Stimulated activated CD8-positive, alpha-beta memory T cell treated with anti-CD3 and anti-CD28 coated beads, Interleukin-4, amount 100 ng/mL, for 1 hour (primary cell): Measurements from ENCODE around the gene TAOK3.
"Not testable (repeated sequence)": the region's sequence is repeated elsewhere in the genome, so short reads cannot be mapped to it uniquely, and the experiment has no call there.

Experiments
- DNase-seq, 2 donors: peaks; one replicate each; pipeline ENCODE4 v3.0.0-alpha.2; 2020; ENCODE audit warnings: low read depth in 2 of 2, low spot score in 1 of 2

Gene TAOK3

DNA sequence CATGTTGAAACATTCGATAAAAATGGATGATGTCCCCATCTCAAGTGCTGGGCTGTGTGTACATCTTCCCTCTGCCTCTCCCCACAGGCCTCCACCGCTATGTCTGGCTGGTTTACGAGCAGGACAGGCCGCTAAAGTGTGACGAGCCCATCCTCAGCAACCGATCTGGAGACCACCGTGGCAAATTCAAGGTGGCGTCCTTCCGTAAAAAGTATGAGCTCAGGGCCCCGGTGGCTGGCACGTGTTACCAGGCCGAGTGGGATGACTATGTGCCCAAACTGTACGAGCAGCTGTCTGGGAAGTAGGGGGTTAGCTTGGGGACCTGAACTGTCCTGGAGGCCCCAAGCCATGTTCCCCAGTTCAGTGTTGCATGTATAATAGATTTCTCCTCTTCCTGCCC, 228.2 kb downstream of the TAOK3 start:
- no peak for DNase-seq

DNA sequence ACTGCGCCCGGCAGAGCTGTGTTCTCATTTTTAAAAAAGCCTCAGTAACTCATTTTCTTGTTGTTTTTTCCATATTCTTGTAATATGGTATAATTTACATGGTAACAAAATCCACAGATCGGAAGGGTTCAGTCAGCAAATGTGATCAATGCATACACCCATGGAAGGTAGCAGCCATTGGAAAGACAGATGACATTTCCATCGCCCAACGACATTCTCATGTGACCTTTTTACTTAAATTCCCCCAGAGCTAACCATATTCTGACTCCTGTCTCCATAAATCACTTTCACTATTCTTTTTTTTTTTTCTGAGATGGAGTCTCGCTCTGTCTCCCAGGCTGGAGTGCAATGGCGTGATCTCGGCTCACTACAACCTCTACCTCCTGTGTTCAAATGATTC, 231.9 kb downstream of the TAOK3 start:
- no peak for DNase-seq

DNA sequence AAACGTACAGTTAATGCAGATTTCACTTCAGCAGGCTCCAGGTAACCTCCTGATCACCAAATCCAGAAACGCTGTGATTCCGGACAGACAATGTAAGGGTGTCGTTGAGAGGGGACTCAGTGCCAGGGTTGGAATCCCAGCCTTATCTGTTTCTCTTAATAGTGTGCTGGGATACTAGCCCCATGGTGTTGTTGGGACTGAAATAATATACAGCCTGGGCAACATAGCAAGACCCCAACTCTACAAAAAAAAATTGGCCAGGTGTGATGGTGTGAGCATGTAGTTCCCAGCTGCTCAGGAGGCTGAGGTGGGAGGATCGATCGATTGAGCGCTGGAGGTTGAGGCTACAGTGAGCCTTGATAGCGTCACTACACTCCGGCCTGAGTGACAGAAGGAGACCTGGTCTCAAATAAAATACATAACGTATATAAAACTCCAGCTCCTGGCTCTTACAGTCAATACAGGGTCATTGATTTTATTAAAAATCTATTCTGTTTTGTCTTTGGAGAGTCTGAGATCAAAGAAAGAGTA, 235.5 kb downstream of the TAOK3 start:
- DNase-seq, result no peak

DNA sequence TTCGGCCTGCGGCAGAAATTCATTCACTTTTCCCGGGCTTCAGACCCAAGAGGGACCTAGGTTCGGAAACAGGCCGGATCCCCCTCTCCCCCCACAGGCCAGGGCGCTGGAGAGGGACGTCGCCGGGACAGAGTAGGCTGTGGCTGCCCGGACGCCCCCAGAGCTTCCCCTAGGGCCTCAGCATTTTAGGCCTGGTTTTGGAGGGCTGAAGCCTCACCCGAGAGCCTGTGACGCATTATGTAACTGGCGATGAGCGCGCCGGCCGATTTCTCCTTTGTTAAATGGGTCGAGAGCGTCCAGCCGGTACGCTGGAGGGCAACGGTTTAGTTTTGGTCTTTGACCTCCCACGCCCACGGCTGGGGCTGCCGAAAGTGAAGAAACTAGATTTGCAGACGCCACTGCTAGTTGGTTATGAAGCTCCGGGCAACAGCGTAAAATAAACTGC, 236.1 kb downstream of the TAOK3 start:
- DNase-seq, result peak in 1 of 2 donors; percentile 5

DNA sequence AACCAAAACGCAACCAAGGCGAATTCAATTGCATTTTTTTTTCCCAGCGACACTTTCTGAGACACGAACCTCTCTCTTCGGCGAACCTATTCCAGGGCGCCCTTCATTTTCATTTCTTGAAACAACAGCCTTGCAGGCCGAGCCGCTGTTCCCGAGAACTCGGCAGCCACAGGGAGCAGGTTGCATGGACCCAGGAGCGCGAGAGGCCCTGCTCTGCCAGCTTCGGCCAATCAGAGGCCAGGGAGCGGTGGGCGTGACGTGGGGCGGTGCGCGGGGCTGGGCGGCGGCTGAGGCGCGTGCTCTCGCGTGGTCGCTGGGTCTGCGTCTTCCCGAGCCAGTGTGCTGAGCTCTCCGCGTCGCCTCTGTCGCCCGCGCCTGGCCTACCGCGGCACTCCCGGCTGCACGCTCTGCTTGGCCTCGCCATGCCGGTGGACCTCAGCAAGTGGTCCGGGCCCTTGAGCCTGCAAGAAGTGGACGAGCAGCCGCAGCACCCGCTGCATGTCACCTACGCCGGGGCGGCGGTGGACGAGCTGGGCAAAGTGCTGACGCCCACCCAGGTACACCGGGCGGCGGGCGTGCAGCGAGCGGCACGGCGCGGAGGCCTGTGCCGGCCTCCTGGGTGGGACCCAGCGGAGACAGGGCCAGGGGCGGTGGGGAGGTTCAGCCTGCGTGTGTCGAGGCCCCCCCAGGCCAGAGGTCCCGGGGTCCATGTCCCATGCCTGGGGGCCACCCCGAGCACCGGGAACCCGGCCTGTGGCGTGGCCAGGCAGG, 236.7 kb downstream of the TAOK3 start, which contains the start of gene PEBP1:
PEBP1 (plus strand) TSS at position 337 of the 771 bp plus-strand sequence; CDS start at position 423, 86 bp downstream.
- DNase-seq, result peak; percentile 82 to 86

DNA sequence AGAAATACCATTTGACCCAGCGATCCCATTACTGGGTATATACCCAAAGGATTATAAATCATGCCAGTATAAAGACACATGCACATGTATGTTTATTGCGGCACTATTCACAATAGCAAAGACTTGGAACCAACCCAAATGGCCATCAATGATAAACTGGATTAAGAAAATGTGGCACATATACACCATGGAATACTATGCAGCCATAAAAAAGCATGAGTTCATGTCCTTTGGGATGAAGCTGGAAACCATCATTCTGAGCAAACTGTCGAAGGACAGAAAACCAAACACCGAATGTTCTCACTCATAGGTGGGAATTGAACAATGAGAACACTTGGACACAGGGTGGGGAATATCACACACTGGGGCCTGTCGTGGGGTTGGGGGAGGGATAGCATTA, 243.3 kb downstream of the TAOK3 start:
- DNase-seq, result not testable (repeated sequence)

DNA sequence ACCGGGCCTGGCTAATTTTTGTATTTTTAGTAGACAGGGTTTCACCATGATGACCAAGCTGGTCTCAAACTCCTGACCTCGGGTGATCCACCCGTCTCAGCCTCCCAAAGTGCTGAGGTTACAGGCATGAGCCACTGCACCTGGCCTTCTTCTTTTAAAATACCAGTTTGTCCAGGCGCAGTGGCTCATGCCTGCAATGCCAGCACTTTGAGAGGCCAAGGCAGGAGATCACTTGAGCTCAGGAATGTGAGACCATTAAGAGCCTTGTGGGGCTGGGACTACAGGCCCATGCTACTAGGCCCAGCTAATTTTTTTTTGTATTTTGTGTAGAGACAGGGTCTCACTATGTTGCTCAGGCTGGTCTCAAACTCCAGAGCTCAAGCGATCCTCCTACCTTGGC, 244.8 kb downstream of the TAOK3 start:
- no peak for DNase-seq

DNA sequence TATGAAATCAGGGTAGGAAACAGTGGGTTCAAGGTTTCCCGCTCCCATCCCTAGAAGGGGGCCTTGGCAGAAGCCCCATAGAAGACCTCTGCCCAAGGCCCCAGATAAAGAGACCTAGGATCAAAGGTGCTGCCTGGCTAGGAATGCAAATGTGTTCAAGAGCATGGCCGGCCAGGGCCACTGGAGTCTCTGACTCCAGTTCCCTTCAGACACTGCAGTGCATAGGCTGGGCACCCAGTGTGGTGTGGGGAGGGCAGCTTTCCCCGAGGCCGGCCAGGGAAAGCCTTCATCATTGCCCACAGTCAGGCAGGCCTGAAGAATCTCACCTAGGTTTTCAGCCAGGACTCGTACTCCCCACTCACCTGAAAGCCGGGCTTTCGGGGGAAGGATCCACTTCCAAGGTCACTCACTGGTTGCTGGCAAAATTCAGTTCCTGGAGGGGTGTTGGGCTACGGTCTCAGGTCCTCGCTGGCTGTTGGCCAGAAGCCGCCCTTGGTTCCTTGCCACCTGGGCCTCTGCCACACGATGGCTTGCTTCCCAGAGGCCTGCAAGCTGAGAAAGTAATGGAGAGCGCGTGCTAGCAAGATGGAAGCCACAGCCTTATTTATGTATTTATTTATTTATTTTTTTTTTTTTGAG, 246.5 kb downstream of the TAOK3 start:
- no peak for DNase-seq

DNA sequence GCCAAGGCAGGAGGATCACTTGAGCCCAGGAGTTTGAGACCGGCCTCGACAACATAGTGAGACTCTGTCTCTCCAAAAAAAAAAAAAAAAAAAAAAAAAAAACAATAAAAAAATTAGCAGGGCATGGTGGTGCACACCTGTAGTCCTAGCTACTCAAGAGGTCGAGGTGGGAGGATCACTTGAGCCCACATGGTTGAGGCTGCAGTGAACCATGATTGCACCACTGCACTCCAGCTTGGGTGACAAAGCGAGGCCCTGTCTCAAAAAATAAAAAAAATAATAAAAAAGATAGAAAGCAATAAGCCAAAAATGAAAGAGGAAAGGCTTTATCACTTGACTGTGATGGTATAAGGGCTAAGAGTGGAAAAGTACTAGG, 247.0 kb downstream of the TAOK3 start:
- DNase-seq, result no peak

DNA sequence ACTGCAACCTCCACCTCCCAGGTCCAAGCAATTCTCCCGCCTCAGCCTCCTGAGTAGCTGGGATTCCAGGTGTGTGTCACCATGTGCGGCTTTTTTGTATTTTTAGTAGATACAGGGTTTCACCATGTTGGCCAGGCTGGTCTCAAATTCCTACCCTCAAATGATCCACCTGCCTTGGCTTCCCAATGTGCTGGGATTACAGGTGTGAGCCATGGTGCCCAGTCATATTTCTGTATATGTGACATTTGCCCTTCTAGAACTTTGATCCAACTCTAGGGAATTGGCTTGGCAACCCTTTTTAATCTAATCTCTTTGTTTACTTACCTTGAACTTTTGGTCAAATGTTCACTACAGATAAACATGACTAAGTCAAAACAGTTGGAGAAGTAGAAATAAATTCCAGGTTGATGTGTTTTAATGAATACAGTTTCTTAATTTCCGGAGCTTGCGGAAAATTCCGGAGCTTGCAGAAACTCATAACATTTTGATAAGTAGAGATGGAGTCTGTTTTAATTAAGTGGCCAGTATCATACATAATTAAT, 248.3 kb downstream of the TAOK3 start:
- DNase-seq, result no peak

DNA sequence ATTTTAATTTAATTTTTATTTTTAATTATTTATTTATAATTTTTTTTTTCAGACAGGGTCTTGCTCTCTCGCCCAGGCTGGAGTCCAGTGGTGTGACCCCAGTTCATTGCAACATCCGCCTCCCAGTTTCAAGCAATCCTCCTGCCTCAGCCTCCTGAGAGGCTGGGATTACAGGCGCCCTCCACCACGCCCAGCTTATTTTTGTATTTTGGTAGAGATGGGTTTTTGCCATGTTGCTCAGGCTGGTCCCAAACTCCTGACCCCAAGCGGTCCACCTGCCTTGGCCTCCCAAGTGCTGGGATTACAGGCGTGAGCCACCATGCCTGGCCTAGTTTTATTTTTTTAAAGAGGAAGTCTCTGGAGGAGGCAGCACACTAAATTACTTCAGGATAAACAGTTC, 250.4 kb downstream of the TAOK3 start:
- no peak for DNase-seq

DNA sequence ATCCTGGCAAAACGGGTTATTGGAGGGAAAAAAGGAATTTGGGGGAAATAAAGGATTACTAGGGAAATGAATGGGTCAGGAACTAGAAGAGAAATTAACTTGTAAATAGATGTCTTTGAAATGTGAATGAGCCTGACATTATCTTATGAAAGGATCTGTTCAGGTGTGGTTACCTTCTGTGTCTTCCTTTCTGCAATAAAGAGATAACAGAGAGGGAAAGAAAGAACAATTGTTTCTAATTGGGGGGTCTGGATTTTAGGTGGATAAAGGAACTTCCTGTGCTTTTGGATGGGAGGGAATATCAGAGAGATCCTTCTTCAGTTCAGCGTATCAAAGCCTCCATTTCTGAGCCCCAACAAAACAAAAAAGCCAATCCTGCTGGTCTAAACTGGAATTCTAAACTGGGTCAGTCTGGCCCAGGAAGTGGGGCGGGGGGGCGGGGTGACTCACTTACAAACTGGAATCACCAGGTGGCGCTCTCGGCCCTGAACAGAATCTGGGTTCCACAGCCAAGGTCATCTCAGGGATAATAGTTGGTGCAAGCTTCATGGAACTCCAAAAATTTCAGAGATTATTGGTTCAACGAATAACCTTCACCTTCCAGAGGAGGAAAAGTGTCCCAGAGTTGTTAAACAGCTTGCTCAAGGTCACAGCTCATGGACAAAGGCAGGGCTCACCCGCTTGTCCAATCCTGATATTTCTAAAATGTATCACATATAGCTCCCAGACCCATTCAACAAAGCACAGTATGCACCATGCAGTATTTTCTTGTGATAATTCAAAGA, 251.9 kb downstream of the TAOK3 start:
- peak; percentile 11 to 36 for DNase-seq

DNA sequence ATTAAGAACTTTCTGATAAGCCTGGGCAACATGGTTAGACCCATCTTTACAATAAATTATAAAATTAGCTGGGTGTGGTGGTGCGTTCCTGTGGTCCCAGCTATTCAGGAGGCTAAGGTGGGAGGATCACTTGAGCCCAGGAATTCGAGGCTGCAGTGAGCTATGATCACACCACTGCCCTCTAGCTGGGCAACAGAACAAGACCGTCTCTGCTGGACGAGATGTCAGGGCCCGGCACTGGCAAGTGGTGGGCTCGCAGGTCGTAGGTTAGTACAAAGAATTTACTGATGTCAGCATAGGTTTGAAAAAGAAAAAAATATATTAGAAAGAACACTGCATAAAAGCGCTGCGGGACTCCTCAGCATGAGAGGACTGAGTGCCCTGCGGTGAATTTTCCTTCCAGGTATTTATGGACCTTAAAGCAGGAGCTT, 253.2 kb downstream of the TAOK3 start:
- DNase-seq, result no peak

DNA sequence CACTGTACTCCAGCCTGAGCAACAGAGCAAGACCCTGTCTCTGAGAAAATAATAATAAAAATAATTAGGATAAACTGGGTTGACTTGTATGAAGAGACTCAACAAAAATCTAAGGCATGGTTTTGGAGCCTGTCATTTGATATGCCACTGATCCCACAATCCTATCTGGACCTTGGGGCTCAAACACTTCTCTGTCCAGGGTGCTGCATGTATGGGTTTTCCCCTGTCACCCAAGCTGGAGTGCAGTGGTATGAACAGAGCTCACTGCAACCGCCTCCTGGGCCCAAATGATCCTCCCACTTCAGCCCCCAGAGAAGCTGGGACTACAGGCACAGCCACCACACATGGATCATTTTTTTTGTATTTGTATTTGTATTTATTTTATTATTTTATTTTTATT, 263.6 kb downstream of the TAOK3 start:
- no peak for DNase-seq

DNA sequence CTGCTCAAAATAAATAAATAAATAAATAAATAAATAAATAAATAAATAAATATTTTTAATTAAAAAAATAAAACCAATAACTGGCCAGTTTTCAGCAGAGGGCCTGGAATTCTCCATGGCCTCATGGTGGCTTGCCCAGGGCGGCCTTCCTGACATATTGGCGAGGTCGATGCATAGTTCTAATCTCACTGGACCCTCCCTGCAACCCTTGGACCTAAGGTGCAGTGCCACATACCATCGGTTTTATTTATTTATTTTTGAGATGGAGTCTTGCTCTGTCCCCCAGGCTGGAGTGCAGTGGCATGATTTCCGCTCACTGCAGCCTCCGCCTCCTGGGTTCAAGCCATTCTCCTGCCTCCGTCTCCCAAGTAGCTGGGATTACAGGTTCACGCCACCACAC, 265.0 kb downstream of the TAOK3 start:
- DNase-seq, result no peak

DNA sequence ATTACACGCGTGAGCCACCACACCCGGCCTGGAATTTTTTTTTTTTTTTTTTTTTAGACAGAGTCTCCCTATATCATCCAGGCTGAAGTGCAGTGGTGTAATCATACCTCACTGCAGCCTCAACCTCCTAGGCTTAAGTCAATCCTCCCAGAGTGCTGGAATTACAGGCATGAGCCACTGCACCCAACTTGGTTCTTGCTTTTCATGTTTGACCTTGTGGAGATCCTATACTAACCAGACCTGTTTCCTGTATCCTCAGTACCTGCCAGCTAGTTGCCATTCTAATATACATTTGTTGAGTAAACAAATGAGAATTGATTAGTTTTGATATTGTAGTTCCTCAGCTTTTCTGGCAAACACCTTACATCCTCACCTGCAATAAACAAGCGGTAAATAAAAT, 265.7 kb downstream of the TAOK3 start:
- DNase-seq, result no peak

DNA sequence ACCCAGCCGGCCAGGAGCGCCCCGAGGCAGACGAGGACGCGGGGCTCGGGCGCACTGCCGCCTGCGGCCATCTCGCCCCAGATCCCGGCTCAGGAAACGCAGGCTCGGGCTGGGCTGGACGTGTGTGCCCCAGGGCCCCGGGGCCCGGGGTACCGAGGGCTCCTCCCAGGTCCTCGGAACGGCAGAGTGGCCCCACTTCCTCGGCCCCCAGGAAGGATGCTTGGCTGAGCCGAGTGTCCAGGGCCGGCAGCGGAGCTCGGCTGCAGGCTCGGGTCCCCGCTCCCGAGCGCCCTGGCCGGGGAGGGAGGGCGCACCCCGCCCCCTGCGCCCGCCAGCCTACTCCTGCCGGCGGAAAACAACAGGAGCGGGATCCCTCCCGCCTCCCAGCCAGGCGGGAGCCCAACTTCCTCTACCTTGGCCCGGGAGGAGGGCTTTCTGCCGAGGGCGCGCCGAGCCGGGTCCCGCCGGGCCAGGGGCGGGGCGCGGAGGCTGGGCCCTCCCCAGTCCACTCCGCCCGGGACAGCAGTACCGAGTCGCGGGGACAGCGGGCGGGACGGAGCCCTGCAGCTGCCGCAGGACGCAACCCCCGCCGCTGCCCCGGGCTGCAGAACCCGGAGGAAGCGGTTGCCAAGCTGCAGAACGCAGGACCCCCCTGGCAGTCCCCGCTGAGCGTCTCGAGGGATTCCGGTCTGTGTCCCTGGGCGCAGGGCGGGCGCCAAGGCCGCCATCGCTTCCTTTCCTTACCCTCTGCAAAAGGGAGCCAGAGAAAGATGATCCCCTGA, 268.9 kb downstream of the TAOK3 start, which contains the start of gene VSIG10:
VSIG10 (minus strand) TSS at position 411 of the 782 bp plus-strand sequence; CDS start at position 71, 340 bp downstream.
- no peak for DNase-seq

DNA sequence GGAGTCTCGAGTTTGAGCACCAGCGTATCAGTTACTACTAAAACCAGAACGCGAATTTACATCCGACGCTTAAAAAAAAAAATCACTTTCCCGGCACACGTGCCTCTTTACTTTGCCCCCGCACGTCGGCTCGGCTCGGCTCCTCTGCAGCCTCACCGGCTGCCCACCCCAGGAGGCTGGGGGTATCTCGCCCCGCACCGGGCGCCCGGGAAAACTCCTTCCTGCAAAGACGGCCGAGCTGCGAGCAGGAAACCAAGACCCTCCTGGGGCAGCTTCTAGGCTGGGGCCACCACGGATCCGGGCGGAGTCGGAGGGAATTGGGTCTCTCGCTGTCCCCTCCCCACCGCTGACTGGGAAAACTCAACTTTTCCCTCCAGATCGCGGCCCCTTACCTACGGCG, 269.5 kb downstream of the TAOK3 start:
- no peak for DNase-seq

DNA sequence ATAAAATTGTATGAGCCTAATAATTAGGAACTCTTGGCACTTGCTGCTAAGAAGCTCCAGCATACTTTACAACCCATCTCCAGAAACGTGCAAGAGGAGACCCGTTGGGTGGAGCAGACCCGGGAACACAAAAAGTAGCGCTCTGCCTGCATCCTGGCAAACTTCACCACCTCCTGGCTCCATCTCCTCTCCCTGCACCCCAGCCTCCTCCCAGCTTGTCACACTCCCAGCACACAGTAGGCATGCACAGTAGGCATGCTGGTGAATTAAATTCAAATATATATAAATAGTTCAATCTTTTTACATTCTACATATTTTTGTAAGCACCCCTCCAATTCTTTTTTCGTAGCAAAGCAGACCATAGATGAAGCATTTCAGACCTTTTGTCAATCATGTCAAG, 270.1 kb downstream of the TAOK3 start:
- DNase-seq, result no peak

DNA sequence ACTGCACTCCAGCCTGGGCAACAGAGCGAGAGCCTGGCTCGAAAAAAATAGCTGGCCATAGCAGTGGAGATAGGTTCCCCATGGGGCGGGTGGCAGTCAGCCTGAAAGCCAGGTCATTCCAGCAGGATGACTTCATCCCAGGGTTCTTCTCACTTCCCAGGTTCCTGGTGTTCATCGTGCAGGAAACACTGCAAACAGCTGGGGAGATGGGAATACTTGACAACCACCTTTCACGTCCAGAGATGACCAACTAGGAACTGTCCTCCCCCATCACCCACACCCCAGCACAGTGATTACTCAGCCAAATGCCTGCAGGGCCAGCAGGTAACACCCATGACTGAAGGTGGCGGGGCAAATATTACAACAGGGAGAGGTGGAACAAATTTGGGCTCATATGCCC, 270.6 kb downstream of the TAOK3 start:
- no peak for DNase-seq
